ENCODE results near the gene CDH26. TPM values are rescaled to one million over a fixed set of nuclear protein-coding genes. Genes with fewer than 3 reads are reported as not detected.
A peak's percentile ranks its signal among the peaks of the same experiment; 100 is the strongest.

The CDH26 gene
- total and polyA plus RNA-seq, 9 of the 15 experiments (the other 6 are each of a cell fraction or from before 2014, with no cell fraction given): 0.07 to 0.13 (median 0.10) TPM; not detected in 4

DNA sequence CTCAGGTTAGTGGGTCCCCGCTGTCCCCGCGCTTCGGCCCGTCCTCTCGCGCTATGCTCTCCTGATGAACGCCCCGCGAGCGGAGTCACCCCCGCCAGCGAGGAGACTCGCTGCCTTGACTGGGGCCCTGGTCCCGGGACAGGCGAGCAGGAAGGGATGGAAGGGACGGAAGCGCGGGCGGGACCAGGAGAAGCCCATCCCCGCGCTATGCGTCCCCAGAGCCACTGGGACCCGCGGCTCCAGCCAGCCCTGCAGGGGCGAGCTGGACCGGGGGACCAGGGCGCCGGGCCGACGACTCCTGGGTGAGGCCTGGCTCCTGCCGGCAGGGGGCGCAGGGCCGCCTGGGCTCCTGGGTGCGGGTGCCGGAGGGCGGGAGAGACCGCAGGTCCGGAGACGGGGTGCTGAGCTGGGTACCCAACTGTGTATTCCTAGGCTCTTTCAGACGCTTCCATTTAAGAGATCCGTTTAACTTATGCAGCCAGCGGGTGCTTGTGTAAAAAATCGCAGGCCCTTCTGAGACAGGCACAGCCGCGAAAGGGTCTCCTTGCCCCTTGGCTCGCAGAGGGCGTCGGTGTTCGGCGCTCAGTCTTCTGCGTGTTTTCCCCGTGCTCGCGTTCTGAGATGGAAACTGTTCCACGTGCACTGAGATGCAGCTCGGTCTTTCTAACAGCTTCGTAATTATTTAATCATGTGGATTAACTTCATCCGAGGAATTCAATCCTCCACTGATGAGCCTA, 24.2 kb upstream of the CDH26 start (continued):
- TF ChIP-seq, protein P1, sequence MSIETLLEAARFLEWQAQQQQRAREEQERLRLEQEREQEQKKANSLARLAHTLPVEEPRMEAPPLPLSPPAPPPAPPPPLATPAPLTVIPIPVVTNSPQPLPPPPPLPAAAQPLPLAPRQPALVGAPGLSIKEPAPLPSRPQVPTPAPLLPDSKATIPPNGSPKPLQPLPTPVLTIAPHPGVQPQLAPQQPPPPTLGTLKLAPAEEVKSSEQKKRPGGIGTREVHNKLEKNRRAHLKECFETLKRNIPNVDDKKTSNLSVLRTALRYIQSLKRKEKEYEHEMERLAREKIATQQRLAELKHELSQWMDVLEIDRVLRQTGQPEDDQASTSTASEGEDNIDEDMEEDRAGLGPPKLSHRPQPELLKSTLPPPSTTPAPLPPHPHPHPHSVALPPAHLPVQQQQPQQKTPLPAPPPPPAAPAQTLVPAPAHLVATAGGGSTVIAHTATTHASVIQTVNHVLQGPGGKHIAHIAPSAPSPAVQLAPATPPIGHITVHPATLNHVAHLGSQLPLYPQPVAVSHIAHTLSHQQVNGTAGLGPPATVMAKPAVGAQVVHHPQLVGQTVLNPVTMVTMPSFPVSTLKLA (conservative IDR thresholded peaks at IDR 0.05): peak in 1 of 2 experiments; percentile 32; a peak in 1 of 4 replicates
- TF ChIP-seq GABPB2 (CRISPR knock-in tag; conservative IDR thresholded peaks at IDR 0.05): no peak
- no peak for TF ChIP-seq ZNF316 (IDR thresholded peaks at IDR 0.05)
- TF ChIP-seq ZNF589 (CRISPR knock-in tag; IDR thresholded peaks at IDR 0.05; ENCODE audit: low read depth): no peak
- TF ChIP-seq, protein P2, sequence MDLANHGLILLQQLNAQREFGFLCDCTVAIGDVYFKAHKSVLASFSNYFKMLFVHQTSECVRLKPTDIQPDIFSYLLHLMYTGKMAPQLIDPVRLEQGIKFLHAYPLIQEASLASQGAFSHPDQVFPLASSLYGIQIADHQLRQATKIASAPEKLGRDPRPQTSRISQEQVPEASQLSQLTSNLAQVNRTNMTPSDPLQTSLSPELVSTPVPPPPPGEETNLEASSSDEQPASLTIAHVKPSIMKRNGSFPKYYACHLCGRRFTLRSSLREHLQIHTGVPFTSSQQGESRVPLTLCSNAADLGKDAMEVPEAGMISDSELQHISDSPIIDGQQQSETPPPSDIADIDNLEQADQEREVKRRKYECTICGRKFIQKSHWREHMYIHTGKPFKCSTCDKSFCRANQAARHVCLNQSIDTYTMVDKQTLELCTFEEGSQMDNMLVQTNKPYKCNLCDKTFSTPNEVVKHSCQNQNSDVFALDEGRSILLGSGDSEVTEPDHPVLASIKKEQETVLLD (IDR thresholded peaks at IDR 0.05): no peak
- no peak for TF ChIP-seq TARDBP (IDR thresholded peaks at IDR 0.05)
- TF ChIP-seq NCOA1 (IDR thresholded peaks at IDR 0.05; ENCODE audit: low read depth): no peak
- TF ChIP-seq CHD2 (IDR thresholded peaks at IDR 0.05; ENCODE audit: low read depth, low read length): peak; percentile 21; the same call in 1 of the 2 replicates
- no peak for TF ChIP-seq ZFPM2 (CRISPR knock-in tag; IDR thresholded peaks at IDR 0.05)
- TF ChIP-seq, protein P3, sequence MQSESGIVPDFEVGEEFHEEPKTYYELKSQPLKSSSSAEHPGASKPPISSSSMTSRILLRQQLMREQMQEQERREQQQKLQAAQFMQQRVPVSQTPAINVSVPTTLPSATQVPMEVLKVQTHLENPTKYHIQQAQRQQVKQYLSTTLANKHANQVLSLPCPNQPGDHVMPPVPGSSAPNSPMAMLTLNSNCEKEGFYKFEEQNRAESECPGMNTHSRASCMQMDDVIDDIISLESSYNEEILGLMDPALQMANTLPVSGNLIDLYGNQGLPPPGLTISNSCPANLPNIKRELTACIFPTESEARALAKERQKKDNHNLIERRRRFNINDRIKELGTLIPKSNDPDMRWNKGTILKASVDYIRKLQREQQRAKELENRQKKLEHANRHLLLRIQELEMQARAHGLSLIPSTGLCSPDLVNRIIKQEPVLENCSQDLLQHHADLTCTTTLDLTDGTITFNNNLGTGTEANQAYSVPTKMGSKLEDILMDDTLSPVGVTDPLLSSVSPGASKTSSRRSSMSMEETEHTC (IDR thresholded peaks at IDR 0.05): 0 out of 2 replicates have a peak, but pooled peaks have one; percentile 13
- TF ChIP-seq, protein P4, sequence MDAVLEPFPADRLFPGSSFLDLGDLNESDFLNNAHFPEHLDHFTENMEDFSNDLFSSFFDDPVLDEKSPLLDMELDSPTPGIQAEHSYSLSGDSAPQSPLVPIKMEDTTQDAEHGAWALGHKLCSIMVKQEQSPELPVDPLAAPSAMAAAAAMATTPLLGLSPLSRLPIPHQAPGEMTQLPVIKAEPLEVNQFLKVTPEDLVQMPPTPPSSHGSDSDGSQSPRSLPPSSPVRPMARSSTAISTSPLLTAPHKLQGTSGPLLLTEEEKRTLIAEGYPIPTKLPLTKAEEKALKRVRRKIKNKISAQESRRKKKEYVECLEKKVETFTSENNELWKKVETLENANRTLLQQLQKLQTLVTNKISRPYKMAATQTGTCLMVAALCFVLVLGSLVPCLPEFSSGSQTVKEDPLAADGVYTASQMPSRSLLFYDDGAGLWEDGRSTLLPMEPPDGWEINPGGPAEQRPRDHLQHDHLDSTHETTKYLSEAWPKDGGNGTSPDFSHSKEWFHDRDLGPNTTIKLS (IDR thresholded peaks at IDR 0.05; ENCODE audit: borderline replicate concordance, low read depth): peak; percentile 47; the same call in 1 of the 2 replicates
- TF ChIP-seq, protein P5, sequence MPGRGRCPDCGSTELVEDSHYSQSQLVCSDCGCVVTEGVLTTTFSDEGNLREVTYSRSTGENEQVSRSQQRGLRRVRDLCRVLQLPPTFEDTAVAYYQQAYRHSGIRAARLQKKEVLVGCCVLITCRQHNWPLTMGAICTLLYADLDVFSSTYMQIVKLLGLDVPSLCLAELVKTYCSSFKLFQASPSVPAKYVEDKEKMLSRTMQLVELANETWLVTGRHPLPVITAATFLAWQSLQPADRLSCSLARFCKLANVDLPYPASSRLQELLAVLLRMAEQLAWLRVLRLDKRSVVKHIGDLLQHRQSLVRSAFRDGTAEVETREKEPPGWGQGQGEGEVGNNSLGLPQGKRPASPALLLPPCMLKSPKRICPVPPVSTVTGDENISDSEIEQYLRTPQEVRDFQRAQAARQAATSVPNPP (IDR thresholded peaks at IDR 0.05; ENCODE audit: borderline replicate concordance, insufficient read depth, insufficient read length): no peak
- TF ChIP-seq, protein P6, sequence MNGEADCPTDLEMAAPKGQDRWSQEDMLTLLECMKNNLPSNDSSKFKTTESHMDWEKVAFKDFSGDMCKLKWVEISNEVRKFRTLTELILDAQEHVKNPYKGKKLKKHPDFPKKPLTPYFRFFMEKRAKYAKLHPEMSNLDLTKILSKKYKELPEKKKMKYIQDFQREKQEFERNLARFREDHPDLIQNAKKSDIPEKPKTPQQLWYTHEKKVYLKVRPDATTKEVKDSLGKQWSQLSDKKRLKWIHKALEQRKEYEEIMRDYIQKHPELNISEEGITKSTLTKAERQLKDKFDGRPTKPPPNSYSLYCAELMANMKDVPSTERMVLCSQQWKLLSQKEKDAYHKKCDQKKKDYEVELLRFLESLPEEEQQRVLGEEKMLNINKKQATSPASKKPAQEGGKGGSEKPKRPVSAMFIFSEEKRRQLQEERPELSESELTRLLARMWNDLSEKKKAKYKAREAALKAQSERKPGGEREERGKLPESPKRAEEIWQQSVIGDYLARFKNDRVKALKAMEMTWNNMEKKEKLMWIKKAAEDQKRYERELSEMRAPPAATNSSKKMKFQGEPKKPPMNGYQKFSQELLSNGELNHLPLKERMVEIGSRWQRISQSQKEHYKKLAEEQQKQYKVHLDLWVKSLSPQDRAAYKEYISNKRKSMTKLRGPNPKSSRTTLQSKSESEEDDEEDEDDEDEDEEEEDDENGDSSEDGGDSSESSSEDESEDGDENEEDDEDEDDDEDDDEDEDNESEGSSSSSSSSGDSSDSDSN (IDR thresholded peaks at IDR 0.05; ENCODE audit: borderline replicate concordance in 1 of 2, low read depth in 2 of 2, low read length in 2 of 2): peak in 1 of 2 experiments; percentile 55; a peak in 1 of 4 replicates
- 0 out of 2 replicates have a peak, but pooled peaks have one; percentile 4 for TF ChIP-seq JUND (IDR thresholded peaks at IDR 0.05; ENCODE audit: borderline replicate concordance, low read depth, low read length)
- no peak for TF ChIP-seq JUND (tag; IDR thresholded peaks at IDR 0.05; ENCODE audit: borderline replicate concordance, low read depth, low read length)
- peak; percentile 85; the same call in 1 of the 2 replicates for TF ChIP-seq XRCC5 (IDR thresholded peaks at IDR 0.05; ENCODE audit: low read depth, low read length)
- no peak for TF ChIP-seq TSC22D4 (tag; IDR thresholded peaks at IDR 0.05)
